Eye (tissue), 1 donor: ENCODE data around the gene CAVIN3.
"Not testable (repeated sequence)": the region's sequence is repeated elsewhere in the genome, so short reads cannot be mapped to it uniquely, and the experiment has no call there.

Experiments used
- DNase-seq: peaks from one replicate; pipeline ENCODE4 v3.0.0-alpha.2; 2015

The CAVIN3 gene

GRCh38 chr11:6323291-6323905 lies 3.1 kb upstream of the CAVIN3 start:
- DNase-seq = no peak

- peak; percentile 18 for DNase-seq
These were observed 1.7 kb upstream of the CAVIN3 start for GRCh38 chr11:6321961-6322362.

DNA sequence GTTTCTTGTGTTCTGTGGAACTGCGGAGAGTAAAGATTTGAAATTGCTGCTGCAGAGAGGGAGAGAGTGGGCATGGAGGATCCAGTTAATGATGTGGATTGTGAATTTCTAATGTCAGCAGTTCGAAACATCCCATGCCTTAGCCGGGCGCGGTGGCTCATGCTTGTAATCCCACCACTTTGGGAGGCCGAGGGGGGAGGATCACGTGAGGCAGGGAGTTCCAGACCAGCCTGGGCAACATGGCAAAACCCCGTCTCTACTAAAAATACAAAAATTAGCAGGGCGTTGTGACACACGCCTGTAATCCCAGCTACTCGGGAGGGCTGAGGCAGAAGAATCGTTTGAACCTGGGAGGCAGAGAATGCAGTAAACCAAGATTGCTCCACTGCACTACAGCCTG lies 1.1 kb upstream of the CAVIN3 start:
- DNase-seq = no peak

DNA sequence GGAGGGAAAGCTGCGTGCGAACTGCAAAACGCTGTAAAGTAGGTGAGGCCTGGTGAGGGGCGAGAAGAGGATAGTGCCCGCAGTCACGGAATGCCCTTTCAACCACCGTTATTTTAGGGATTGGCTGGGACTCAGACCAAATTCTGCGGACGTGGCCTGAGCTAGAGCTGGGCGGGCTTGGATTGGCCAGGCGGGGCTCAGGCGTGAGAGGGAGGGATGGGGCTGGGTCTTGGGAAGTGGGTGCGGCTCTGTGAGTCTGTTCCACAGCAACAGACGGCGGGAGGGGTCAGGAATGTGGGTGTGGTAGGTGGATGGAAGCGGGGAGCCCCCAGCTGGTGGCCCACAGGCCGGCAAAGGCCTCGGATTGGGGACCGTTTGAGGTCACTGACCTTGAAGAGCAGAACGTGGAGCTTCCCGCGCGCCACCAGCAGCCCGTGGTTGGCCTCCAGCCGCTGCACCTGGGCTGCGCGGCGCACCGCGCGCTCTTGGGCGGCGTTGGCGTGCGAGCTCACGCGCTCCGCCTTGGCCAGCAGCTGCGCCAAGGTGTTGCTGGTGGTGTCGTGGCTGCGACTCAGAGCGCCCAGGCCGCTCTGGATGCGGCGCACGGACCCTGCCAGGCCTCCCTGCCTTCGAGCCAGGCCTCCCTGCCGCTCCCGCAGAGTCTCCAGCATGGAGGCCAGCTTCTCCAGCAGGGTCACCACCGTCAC lies 444 bp downstream of the CAVIN3 start:
- peak; percentile 89 for DNase-seq

- DNase-seq = no peak
These were observed 1.1 kb downstream of the CAVIN3 start for GRCh38 chr11:6319001-6319703.

DNA sequence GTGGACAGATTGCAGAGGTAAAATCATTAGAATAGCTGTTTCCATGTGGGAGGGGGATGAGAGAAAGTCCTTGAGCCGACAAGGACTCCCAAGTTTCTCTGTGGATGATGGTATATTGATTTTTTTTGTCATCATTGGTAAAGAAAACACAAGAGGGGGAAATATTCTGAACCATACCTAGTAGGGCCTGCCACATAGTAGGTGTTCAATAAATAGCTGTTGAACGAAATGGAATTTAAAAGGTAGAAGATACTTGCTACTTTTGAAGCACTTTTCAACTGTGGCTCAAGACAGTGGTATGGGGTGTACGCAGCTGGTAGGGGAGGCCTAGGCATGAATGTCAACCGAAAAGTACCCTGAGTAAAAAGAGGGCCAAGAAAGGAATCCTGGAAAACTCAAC lies 2.1 kb downstream of the CAVIN3 start:
- no peak for DNase-seq

DNA sequence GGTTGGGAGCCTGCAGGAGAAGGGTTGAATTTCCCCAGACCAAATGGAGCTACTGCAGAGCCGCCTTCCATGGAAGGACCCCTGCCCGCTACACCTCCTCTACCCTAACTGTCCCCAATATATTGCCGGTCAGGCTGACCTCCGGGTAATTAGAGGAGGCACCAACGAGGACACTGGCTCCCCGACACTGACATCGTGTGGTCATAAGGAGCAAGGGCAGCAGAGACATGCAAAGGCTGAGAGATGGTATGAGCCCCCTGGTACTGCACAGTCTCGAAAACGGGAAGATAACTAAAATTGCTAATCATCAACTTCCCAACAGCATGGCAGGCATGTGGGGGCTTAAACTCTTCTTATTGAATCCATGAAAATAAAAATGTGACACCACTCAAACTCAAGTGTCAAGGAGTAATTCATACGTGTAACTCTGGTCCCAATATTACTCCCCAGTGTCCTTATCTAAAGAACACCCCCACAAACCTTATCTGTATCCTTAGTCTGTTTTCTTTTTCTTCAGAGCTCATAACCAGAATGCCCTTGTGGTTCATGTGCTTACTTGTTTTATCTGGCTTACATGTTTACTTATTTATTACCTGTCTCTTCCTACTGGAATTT lies 4.4 kb downstream of the CAVIN3 start:
- DNase-seq = peak; percentile 85

DNA sequence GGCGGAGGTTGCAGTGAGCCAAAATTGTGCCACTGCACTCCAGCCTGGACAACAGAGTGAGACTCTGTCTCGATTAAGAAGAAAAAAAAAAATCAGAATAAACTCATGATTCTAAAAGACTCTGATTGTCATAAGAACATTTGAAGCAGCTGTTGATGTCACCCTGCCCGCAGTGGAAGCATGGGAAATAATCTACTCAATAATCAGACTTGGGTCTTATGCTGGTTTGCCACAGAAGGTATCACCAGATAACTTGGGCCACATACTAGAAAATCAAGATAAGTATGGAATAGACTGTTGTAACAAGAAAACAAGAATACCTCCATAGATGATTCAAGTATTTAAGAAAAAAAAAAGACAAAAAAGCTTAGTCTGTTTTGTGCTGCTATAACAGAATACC lies 8.2 kb downstream of the CAVIN3 start:
- no peak for DNase-seq

- DNase-seq = peak; percentile 61
These were observed 12.4 kb downstream of the CAVIN3 start for GRCh38 chr11:6307876-6308275.

GRCh38 chr11:6305297-6305696 lies 15.0 kb downstream of the CAVIN3 start:
- DNase-seq = peak; percentile 59

DNA sequence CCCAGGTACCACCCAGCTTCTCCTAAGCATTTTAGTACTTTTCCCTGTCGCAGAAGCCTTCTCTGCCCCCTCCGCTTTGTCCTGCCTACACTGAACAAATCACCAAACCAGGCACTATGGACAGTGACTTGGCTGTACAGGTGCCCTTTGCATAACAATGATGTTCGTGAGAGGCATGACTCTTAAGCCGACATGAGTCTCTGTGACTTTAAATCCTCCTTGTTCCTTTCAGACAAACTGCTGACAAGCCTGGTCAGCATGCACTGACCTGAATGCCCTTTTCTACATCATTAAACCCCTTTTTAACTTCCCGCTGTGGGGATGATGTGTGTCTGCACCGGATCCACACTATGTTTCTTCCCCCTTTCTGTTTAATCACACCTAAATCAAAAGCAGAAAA lies 16.6 kb downstream of the CAVIN3 start:
- DNase-seq = peak; percentile 86

DNA sequence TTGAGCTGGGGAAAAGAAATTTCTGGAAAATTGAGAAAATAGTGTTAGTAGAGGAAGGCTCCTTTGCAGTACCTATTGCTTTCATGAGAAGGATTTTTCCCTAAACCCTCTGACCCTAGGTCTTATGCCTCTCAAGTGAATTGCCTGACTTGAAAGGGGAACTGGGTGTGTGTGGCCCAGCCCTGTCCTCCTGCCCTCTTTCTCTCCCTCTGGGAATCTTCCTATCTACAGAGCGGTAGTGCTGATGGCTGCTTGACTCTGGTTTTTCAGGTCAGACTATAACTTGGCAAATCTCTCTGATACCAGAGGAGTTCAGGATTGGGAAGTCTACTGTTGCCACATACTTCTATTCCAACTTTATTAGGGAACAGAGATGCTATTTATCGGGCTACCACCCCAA lies 19.2 kb downstream of the CAVIN3 start:
- no peak for DNase-seq

GRCh38 chr11:6300325-6300724 lies 20.0 kb downstream of the CAVIN3 start:
- DNase-seq = no peak

- peak; percentile 16 for DNase-seq
These were observed 21.7 kb downstream of the CAVIN3 start for GRCh38 chr11:6298605-6299004.

DNA sequence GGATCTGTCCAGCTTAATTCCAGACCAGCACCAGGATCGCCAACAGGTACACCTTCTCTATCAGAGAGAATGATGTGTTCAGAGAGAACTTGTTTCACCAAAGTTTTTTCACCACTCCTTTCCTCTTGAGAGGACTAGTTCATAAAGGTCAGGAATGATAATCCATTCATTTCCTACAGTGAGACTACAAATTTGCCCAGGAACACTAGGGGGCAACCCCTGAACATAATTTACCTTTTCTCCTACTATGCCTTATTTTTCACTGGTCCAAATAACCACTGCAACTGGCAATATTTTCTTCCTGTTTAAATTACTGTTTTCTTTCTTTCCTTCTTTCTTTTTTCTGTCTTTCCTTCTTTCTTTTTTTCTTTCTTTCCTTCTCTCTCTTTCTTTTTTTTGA lies 22.5 kb downstream of the CAVIN3 start:
- DNase-seq = peak; percentile 17

- no peak for DNase-seq
These were observed 35.3 kb downstream of the CAVIN3 start for GRCh38 chr11:6285019-6285418.

DNA sequence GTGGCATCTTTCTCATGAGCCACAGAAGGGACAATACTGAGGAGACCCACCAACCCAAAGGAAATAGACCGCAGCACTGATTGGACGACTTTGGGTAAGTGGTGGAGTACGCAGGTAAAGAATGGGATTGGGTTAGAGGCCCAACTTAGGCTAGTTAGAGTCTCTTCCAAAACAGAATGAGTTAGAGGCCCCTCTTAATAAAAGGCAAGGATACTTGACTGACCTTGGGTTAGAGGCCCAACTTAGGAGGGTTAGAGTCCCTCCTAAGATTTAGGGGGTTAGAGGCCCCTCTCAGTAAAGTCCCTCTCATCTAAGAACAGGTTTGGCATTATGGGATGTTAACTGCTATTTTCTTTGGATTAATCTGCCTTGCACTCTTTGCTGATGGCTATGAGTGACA lies 36.1 kb downstream of the CAVIN3 start:
- no peak for DNase-seq

- no peak for DNase-seq
These were observed 36.8 kb downstream of the CAVIN3 start for GRCh38 chr11:6283453-6284023.

GRCh38 chr11:6280809-6281208 lies 39.5 kb downstream of the CAVIN3 start:
- DNase-seq = not testable (repeated sequence)

GRCh38 chr11:6273188-6273587 lies 47.1 kb downstream of the CAVIN3 start:
- no peak for DNase-seq

DNA sequence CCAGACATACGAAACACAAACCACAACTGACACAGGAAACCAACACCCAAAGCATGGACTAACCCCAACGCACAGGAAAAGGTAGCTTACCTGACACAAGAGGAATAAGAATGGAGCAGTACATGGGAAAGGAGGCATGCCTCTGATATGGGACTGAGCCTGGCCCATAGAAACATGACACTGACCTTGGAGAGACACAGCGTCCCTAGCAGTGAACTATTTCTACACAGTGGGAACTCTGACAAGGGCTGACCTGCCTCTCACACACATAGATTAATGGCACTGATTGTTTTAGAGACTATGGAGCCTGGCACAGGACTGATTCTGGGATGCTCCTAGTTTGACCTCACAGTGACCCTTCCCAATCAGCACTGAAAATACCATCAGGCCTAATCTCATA lies 48.7 kb downstream of the CAVIN3 start:
- DNase-seq = no peak

GRCh38 chr11:6270584-6271246 lies 49.6 kb downstream of the CAVIN3 start:
- DNase-seq = no peak

- no peak for DNase-seq
These were observed 50.3 kb downstream of the CAVIN3 start for GRCh38 chr11:6269994-6270393.
